ENCODE results near the gene AIRE.

AIRE gene

GRCh38 chr21:44323591-44323990, 37.9 kb downstream of the AIRE start:
- ChIA-PET CTCF (interaction anchor here (2.7 kb wide), 1 partner anchor 26 kb away, joined by 7 read pairs; no protein-coding TSS in a partner anchor), POLR2A (interaction anchor here (0.6 kb wide), 1 partner anchor 323 kb away, joined by 5 read pairs; the partner anchor contains the start of gene KRTAP10-11)
- no peak for DNase-seq (ENCODE audit: extremely low spot score)
- no peak for TF ChIP-seq CTCF (IDR thresholded peaks at IDR 0.05; ENCODE audit: control extremely low read depth, extremely low read depth, low read depth, missing control alignments)

GRCh38 chr21:44324106-44324853, 38.6 kb downstream of the AIRE start:
- no peak for TF ChIP-seq CTCF (IDR thresholded peaks at IDR 0.05; ENCODE audit: control extremely low read depth, extremely low read depth, low read depth, missing control alignments)
- DNase-seq (ENCODE audit: extremely low spot score), result no peak
- CTCF ChIA-PET, result interaction anchor here (2.7 kb wide), 1 partner anchor 26 kb away, joined by 7 read pairs; no protein-coding TSS in a partner anchor
- POLR2A ChIA-PET, result no interaction called here

- DNase-seq (ENCODE audit: extremely low spot score), result no peak
- POLR2A ChIA-PET, result no interaction called here
- CTCF ChIA-PET, result interaction anchor here (2.7 kb wide), 1 partner anchor 27 kb away, joined by 7 read pairs; no protein-coding TSS in a partner anchor
- no peak for TF ChIP-seq CTCF (IDR thresholded peaks at IDR 0.05; ENCODE audit: control extremely low read depth, extremely low read depth, low read depth, missing control alignments)
These were observed 39.1 kb downstream of the AIRE start for GRCh38 chr21:44324854-44325107.

GRCh38 chr21:44325386-44326271, 40.0 kb downstream of the AIRE start:
- POLR2A ChIA-PET, result interaction anchor here (0.6 kb wide), 1 partner anchor 14 kb away, joined by 3 read pairs; the partner anchor contains the start of gene CFAP410

GRCh38 chr21:44326272-44326647, 40.6 kb downstream of the AIRE start:
- TF ChIP-seq CTCF (IDR thresholded peaks at IDR 0.05; ENCODE audit: control extremely low read depth, extremely low read depth, low read depth, missing control alignments), result no peak

More at GRCh38 chr21:44325386-44326271, 40.0 kb downstream of the AIRE start:
- TF ChIP-seq CTCF (IDR thresholded peaks at IDR 0.05; ENCODE audit: control extremely low read depth, extremely low read depth, low read depth, missing control alignments), result no peak
- CTCF ChIA-PET, result interaction anchor here (1.1 to 2.7 kb wide), 2 partner anchors 22 to 28 kb away, joined by 3 to 7 read pairs; no protein-coding TSS in a partner anchor
- no peak for DNase-seq (ENCODE audit: extremely low spot score)

More at GRCh38 chr21:44326272-44326647, 40.6 kb downstream of the AIRE start:
- POLR2A ChIA-PET, result interaction anchor here (0.6 kb wide), 1 partner anchor 13 kb away, joined by 3 read pairs; the partner anchor contains the start of gene CFAP410
- DNase-seq (ENCODE audit: extremely low spot score), result no peak
- CTCF ChIA-PET, result interaction anchor here (1.1 to 2.7 kb wide), 2 partner anchors 22 to 28 kb away, joined by 3 to 7 read pairs; no protein-coding TSS in a partner anchor

All from GM10248 (cell line).